Lung microvascular endothelial cell (primary cell): ENCODE data around the gene CMTM5. TPM values are rescaled to one million over a fixed set of nuclear protein-coding genes. Genes with fewer than 3 reads are reported as not detected.
"Not testable (repeated sequence)": the region's sequence is repeated elsewhere in the genome, so short reads cannot be mapped to it uniquely, and the experiment has no call there.

Source experiments
- DNase-seq, 2 donors: peaks; one replicate each; pipeline versions ENCODE4 v3.0.0 to v3.0.0-alpha.2; 2010; ENCODE audit warnings: low read depth in 2 of 2
- total RNA-seq: library from RNA; depleted of rRNA; stranded (reverse); fragments of >200 nt; gene quantifications from 2 replicates; pipeline ENCODE4 v1.2.1, GENCODE V29; 2014

Gene CMTM5
- total RNA-seq, 1 donor from 2014 or later, result not detected

GRCh38 chr14:23398348-23398747 lies 21.5 kb downstream of the CMTM5 start:
- no peak for DNase-seq

- no peak for DNase-seq
Measured at GRCh38 chr14:23399136-23399535, 22.3 kb downstream of the CMTM5 start.

- DNase-seq, result no peak
Measured at GRCh38 chr14:23399591-23399990, 22.7 kb downstream of the CMTM5 start.

- not testable (repeated sequence) for DNase-seq
Measured at GRCh38 chr14:23400496-23401149, 23.8 kb downstream of the CMTM5 start.

- no peak for DNase-seq
Measured at GRCh38 chr14:23401291-23401690, 24.4 kb downstream of the CMTM5 start.

GRCh38 chr14:23402296-23403138 lies 25.7 kb downstream of the CMTM5 start:
- no peak for DNase-seq

- DNase-seq, result no peak
Measured at GRCh38 chr14:23403139-23403438, 26.2 kb downstream of the CMTM5 start.

- DNase-seq, result no peak
Measured at GRCh38 chr14:23403908-23404307, 27.1 kb downstream of the CMTM5 start.

GRCh38 chr14:23404331-23404900 lies 27.6 kb downstream of the CMTM5 start:
- DNase-seq, result no peak

GRCh38 chr14:23405096-23405495 lies 28.2 kb downstream of the CMTM5 start:
- DNase-seq, result no peak

GRCh38 chr14:23405516-23406025 lies 28.7 kb downstream of the CMTM5 start:
- DNase-seq, result no peak

GRCh38 chr14:23406244-23406643 lies 29.4 kb downstream of the CMTM5 start:
- no peak for DNase-seq

GRCh38 chr14:23406725-23407355 lies 30.0 kb downstream of the CMTM5 start:
- no peak for DNase-seq

- DNase-seq, result no peak
Measured at GRCh38 chr14:23407516-23408306, 30.9 kb downstream of the CMTM5 start, which contains the start of gene MYH6. MYH6 (minus strand) TSS chr14:23408273; CDS start chr14:23407223, 1,050 bp downstream.

GRCh38 chr14:23408307-23408630 lies 31.4 kb downstream of the CMTM5 start:
- DNase-seq, result no peak

- DNase-seq, result no peak
Measured at GRCh38 chr14:23409475-23409874, 32.6 kb downstream of the CMTM5 start.

GRCh38 chr14:23409966-23410635 lies 33.3 kb downstream of the CMTM5 start:
- DNase-seq, result no peak

- no peak for DNase-seq
Measured at GRCh38 chr14:23411563-23412525, 35.0 kb downstream of the CMTM5 start.

GRCh38 chr14:23413681-23414080 lies 36.8 kb downstream of the CMTM5 start:
- DNase-seq, result no peak

- no peak for DNase-seq
Measured at GRCh38 chr14:23414254-23414653, 37.4 kb downstream of the CMTM5 start.
